Stimulated activated CD4-positive, alpha-beta T cell treated with anti-CD3 and anti-CD28 coated beads, TNF-alpha, amount 100 ng/mL, for 1 hour (primary cell): Measurements from ENCODE around the gene F5.

Source experiments
- DNase-seq, 3 donors: peaks; one replicate each; pipeline ENCODE4 v3.0.0-alpha.2; 2020; ENCODE audit warnings: low read depth in 3 of 3, low spot score in 1 of 3

F5 gene

GRCh38 chr1:169586395-169587255, at the start of gene F5:
F5 (minus strand) TSS chr1:169586481; CDS start chr1:169586386, 95 bp downstream.
- DNase-seq = peak; percentile 26 to 65 (median 51)

- no peak for DNase-seq
These were observed 48.6 kb upstream of the F5 start for GRCh38 chr1:169634877-169635276.

- DNase-seq = no peak
These were observed 47.9 kb upstream of the F5 start for GRCh38 chr1:169634145-169634544.

- no peak for DNase-seq
These were observed 45.0 kb upstream of the F5 start for GRCh38 chr1:169631249-169631648.

GRCh38 chr1:169630006-169630405, 43.7 kb upstream of the F5 start, which contains the start of gene SELP:
SELP (minus strand) TSS chr1:169630124; CDS start chr1:169630074, 50 bp downstream.
- no peak for DNase-seq

- no peak for DNase-seq
These were observed 38.6 kb upstream of the F5 start for GRCh38 chr1:169624912-169625311.

- no peak for DNase-seq
These were observed 37.8 kb upstream of the F5 start for GRCh38 chr1:169624122-169624521.

- no peak for DNase-seq
These were observed 37.0 kb upstream of the F5 start for GRCh38 chr1:169623132-169623926.

- no peak for DNase-seq
These were observed 34.3 kb upstream of the F5 start for GRCh38 chr1:169620565-169620964.

GRCh38 chr1:169618367-169618766, 32.1 kb upstream of the F5 start:
- DNase-seq = no peak

GRCh38 chr1:169615803-169616202, 29.5 kb upstream of the F5 start:
- no peak for DNase-seq

- no peak for DNase-seq
These were observed 24.6 kb upstream of the F5 start for GRCh38 chr1:169610858-169611257.

- no peak for DNase-seq
These were observed 23.8 kb upstream of the F5 start for GRCh38 chr1:169610108-169610507.

GRCh38 chr1:169608226-169608625, 21.9 kb upstream of the F5 start:
- no peak for DNase-seq

GRCh38 chr1:169604781-169605560, 18.7 kb upstream of the F5 start:
- peak in 2 of 3 donors; percentile 8 to 26 for DNase-seq

GRCh38 chr1:169601096-169601881, 15.0 kb upstream of the F5 start:
- DNase-seq = no peak

- DNase-seq = no peak
These were observed 9.8 kb upstream of the F5 start for GRCh38 chr1:169595764-169596711.

GRCh38 chr1:169594391-169594790, 8.1 kb upstream of the F5 start:
- no peak for DNase-seq

- DNase-seq = no peak
These were observed 4.7 kb upstream of the F5 start for GRCh38 chr1:169590932-169591331.
